NCI-H526 treated with DMSO at 0.1 percent for 48 hours (cell line): ENCODE data around the gene PLEKHA6.

ENCODE experiments used
- DNase-seq: peaks from one replicate; lab custom pipeline; 2025; lab: John Stamatoyannopoulos, UW

PLEKHA6 gene

DNA sequence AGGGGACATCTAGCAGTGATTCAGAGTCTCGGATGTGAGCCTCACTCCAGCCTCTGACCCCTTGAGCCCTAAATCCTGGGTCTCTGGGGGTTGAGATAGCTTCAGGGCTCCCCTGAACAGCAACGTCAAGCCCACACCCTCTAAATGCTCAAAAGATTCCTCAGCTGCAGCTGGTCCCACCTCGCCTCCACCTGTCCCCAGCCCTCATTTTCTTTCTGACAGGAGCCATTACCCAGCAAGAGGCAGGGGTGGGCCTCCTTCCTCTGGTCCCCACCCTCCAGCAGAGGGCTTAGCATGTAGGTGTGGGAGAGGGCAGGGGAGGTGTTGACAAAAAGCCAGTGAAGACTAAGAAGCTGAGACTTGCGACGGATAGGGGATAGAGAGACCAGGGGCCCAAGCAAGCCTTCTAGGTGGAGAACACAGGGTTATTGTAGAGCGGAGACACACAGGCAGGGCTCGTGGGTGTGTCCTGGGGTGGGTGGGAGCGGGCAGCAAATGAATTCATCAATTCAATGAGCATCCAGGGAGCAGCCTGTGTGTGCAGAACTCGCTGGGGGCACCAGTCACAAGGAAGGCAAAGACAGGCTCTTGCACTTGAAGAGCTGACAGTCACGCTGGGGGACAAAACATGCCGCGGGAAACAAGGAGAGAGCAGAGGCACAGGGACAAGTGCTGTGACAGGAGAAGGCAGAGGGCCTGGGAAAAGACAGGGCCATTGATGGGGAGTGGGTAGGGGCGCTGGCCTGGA is 97.0 kb downstream of the PLEKHA6 start:
- peak; percentile 28 for DNase-seq

DNA sequence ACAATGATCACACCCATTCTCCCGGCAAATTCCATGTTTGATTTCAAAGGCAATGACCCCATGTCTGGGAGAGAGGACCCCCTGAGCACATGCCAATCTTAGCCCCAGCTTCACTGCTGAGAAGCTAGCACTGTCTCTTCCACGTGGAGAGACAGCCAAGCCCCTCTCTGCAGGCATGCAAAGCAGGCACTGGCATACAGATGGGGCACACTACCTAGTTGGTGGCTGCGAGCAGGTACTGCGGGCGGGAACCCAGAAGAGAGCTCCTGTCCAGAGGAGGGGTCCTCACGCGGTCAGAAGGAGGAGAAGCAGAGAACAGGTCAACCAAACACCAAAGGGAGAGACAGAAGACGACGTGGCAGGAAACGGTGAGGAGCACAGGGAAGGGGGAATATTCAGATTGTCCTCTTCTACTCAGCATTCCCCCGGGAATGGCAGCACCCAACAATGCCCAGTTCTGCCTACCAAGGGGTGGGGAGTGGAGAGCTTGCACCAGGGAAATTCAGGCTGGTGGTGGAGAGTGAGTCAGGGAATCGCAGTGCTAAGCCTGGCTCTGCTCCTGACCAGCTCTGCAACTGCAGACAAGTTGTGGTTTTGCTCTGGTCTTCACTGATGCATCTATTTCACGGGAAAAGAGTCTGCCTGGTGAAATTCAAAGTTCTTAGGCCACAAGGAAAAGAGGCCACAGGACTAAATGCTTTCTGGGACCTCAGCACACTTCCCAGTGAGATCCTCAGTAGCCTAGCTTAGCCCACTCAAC is 97.8 kb downstream of the PLEKHA6 start:
- DNase-seq = peak; percentile 33

DNA sequence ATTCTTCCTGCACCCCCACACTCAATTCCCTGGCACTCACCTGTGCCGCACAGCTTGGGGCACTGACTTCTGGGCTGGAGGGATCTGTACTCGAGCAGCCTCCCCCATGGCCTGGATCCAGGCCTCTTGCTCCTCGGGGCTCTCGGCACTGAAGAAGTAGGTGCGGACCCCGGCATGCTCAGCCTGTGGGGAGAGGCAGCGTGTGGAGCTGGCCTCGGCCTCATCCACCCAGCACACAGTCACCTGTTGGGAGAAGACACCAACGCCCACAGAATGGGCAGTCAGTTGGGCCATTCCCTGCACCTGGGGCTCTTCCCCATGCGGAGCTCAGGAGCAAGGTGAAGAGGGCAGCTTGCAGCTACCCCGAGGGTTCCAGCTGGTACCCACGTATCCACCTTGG is 98.5 kb downstream of the PLEKHA6 start:
- DNase-seq = no peak

DNA sequence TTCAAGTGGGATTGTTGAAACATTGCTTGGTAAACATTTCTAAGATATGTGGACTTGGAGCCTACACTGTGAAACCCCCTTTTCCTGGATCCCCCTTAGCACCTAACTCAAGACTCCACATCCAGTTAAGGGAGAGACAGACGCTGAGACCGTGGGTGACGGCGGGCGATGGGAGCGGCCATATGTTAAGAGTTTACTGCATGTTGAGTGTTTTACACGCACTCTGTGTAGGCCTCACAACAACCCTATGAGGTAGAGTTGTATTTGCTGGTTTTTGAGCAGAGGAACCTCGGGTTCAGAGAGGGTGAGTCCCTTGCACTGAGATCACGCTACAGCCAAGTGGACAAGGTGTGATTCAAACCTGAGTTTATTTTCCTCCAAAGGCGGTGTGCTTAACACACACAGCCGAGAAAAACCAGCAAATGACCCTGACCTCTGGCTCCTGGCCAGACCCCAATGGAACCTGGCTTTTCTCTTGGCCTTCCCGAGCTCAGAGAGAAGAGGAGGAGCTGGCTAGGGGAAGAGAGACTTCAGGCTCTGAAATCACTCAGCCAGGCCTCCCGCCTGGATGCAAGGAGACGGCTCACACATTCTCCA is 99.0 kb downstream of the PLEKHA6 start:
- DNase-seq = no peak

DNA sequence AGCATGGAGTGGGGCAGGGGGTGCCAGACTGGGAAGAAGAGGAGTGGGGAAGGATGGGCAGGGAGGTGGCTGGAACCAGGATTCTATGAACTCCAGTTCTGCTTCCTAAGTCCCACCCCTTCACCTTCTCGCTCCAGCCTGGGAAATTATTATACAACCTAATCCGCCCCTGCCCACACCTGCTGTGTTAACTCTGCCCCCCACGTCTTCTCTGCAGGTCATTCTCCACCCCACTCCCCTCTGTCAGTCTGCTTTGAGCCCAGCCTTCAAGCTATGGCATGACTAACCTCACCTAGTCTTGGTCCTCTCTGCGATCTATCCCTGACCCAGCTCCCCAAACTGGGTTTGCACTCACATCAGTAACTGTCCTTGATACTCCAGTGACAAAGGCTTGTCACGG is 99.9 kb downstream of the PLEKHA6 start:
- DNase-seq = no peak

DNA sequence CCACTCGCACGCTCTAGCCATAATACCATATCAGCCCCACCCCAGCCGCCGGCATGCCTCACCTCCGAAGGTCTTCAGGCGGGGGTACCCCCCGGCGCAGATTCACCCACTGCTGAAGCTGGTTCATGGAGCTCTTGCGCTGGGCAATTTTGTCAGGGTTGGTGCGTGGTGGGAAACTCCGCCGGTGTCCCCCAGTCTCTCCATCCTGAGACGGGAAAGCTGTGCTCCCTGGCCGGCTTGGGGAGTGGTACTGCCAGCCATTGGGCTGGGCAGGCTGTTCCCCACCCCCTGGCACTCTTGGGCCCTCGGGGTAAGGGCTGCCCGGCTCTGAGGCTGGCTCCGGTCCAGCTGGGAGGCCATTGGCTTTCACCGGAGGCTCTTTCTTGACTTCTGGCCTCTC is 100.5 kb downstream of the PLEKHA6 start:
- DNase-seq = no peak

DNA sequence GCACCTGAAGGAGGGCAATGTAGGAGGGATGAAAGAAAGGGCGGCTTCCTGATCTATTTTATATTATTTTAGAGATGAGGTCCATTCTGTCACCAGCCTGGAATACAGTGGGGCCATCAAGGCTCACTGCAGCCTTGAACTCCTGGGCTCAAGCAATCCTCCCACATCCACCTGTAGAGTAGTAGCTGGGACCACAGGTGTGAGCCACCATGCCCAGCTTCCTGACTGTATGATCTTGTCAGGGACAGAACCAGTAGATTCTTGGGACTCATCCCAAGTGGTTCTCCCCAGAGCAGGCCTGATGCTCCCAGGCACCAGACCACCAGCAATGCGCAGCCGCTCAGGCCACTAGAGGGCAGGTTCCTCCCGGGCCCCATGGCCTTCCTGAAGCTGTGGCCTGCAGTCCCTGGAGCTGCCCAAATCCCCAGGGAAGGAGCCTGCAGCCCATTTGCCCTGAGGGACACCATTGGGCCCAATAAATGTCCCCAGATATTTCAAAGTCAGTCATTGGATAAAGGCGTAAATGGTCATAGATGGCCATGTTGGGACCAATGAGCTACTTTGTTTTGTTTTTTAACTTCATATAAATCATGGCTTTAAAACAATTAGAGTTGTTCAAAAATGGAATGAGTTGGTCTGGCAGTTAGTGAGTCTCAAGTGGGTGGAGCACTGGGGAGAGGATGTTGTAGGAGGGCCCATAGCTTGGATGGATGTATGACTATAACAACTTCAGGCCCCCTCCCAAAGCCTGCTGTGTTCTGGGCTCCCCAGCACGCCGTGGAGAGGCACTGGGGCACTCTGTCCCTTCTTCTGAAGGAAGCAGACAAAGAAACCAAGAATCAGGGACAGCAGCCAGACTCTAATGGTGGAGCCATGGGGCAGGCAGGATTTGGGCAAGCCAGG is 101.3 kb downstream of the PLEKHA6 start:
- peak; percentile 26 for DNase-seq

DNA sequence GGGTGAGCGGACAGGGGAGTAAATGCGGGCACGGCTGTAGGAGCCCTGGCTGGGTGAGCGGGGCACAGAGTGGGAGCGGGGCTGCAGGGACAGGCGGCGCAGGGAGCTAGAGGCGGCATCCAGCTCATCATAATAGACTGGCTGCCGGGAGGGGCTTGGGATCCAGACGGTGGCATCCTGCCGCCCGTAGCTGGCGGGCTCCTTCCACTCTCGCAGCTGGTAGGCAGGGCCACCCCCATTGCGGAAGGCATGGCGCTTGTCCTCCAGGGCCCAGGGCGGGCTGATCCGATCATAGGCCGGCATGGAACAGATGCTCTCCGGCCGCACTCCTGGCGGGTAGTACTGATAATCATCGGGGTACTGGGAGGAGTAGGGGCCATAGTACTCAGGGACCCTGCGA is 102.3 kb downstream of the PLEKHA6 start:
- no peak for DNase-seq

DNA sequence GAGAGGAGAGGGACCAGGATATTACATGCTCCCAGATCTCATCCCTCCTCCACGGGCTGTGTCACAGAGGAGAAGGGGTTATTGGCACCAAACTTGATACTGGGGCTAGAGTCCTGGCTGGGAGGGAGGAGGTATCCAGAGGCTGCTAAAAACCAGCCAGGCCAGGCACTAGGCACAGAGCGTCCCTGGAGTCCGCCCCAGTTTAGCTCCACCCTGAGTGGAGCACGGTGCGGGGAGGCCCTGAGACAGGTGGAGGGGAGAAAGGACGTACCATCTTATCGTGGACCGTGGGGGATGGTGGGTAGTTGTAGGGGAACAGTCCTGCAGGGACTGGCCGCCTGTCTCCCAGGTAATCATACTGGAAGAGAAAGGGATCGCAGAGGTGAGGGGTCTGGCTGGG is 103.2 kb downstream of the PLEKHA6 start:
- no peak for DNase-seq

DNA sequence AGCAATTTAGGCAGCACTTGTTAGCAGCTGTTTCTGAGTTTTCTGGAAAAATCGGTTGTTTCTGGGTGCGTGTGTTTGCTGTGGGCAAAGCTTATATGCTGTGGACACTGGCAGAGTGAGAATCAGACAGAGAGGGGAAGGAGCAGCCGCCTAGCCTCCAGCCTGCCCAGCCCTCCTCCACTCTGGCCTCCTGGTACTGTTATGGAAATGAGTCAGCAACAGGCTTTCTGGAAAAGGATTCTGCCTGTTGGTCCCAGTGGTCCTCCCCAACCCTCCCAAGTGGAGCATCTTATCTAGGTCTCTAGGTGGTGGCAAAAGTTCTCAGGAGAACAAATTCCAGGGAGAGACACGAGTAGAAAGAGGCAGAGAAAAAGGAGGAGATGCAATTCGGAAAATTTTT is 103.8 kb downstream of the PLEKHA6 start:
- no peak for DNase-seq

DNA sequence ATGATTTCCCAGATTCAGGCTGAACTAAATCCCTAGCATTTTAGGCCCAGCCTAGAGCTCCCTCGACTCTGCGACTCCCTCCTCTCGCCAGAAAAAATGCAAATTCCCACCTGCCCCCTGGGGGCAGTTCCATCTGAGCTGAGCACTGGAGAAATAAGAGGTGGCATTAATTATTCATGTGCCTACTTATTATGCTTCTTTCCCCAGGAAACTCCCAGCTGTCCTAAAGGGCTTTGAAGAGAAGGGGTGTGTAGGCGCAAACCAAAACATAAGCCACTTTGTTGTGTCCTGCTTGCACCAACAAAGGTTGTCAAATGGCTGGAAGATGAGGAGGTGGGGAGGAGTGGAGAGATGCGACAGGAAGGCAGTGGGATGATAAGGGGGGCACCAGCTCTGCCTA is 104.5 kb downstream of the PLEKHA6 start:
- peak; percentile 91 for DNase-seq

DNA sequence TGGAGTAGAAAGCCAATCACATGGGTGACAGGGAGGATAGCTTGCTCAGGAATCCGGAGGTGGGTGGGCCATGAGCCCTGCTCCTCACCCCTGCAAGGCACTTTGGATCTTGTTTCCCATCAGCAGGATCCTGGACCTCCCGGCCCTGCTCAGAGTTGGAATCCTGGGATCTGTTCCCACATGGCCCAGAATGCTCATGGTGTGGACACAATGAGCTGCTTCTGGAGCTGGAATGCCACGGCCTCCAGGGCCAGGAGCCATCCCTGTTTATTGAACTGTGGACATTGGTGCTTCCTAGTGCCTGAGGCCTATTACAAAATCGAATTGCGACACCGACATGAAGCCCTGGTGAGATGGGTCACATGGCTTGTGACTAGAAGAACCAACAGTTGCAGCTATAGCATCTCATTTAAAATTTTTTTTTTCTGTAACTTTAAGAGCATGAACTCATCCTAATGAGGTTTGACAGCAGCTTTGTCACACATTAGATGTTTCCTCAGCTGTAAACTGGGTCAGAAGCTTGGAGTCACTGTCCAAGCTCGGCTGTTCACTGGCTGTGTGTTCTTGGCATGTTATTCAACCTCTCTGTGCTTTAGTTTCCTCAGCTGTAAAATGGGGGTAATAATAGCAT is 105.6 kb downstream of the PLEKHA6 start:
- no peak for DNase-seq

DNA sequence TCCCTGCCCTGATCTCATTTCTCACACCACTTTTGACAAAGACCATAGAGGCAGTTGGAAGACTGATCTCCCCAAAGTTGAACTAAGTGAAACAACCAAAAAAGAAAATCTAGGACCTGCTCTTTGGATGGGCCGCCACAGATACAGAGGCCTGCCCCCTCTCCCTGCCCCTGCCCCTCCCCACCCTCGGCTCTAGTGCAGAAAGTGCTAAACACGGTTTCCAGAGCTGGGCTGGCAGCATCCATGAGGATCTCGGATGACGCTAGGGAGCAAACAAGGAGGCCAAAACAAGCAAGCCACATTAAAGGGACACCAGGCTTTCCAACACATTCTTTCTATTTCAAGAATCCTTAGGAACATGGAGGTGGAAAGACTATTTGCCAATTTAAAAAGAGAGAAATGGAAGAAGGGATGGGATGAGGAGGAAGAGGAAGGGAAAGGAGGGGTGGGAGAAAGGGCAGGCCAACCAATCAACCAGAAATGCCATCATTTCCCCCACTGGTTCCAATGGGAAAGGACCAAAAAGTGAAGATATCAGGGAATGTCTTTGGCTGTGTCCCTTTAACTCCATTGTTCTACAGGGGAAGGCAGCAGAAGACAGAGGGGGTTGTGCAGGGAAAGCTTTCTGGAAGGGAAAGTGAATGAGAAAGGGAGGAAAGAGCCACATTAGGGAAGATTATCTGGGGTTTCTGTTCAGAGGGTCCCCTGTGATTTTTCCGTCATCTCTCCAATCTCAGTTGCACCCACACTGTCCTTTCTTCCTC is 107.6 kb downstream of the PLEKHA6 start:
- no peak for DNase-seq

DNA sequence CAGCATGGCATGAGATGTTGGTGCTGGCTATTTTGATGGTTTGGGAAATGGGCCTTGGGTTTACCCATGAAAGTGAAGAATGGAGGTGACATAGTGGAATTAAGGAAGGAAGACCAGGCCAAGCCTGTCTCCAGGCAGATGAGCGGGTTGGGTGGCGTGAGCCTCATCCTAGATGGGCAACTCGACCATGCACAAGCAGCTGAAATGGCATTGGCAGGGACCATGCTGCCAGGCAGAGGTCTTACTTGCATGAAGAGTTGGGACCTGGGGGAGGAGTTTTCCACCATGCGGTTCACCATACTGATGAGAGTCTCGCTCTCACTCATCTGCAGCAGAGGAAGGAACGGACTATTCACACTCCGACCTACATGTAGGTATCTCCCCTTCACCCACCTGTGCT is 108.4 kb downstream of the PLEKHA6 start:
- no peak for DNase-seq

DNA sequence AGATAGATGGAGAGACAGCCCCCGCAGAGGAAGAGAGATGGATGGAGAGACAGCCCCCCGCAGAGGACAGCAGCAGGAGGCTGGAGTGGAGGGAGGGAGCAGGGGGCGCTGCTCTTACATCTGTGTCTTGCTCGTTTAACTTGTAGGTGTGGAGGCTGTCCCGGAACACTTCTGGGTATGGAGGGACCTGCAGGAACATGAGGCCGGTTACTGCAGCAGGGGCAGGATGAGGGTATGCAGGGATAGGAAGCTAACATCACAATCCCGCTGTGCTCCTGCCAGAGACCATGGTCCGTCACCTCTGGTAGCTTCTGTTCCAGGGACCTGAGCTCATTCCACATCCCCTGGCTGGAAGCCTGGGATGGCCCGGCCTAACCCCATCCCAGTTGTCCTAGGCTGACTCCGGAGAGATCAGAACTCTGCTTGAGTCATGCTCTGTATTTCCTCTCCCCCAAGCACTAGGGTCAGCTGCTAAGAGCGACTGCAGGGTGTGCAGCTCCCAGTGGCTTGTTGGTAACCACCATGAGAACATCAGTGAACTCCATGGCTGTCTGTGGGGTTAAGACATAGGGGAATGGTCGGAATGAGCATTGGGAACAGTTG is 109.2 kb downstream of the PLEKHA6 start:
- no peak for DNase-seq

DNA sequence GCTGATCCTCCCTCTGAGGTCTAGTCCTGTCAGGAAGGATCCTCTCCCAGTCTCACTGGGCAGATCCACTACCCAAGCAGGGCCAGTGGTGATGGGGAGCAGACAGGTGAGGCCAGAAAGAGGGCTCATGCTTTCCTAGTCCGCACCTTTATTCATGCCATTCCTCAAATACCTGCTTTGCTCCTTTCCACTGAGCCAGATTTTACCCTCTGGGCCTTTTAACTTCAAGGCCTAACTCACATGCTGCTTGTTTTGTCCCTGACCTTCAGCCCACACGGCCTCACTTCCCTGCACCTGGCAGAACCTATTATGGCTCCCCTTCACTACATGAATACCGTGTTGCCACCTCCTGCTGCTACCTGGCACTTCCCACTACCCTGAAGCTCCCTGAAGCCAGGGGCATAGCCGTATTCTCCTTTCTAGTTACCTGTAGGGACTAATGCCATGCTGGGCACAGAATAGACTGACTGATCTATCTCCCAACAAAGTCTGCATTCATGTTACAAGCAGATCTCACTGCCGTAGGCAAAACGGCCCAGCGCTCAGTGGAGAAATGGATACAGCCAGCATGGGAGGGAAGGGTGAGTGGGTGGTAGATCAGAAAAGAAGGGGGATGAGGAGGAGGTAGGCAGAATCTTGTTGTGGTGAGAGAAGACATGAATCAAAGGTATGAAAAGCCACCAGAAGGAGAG is 109.8 kb downstream of the PLEKHA6 start:
- DNase-seq = no peak

DNA sequence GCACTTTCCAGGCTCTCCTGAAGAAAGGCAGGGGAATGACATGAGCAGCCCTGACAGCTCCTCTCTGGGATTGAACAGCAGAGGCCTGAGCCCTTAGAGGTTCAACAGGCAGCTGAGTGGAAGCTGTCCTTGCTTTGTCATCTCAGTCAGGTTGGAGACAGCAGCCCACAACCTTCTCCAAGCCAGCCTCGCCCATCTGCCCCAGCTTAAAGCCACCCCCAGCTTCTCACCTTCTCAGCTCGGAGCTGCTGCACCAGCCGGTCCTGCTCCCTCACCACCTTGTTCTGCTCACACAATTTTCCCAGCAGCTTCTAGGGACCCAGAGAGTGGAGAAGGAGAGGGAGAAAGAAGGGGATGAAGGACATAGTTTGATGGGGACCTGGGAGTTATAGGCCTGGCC is 110.8 kb downstream of the PLEKHA6 start:
- no peak for DNase-seq

DNA sequence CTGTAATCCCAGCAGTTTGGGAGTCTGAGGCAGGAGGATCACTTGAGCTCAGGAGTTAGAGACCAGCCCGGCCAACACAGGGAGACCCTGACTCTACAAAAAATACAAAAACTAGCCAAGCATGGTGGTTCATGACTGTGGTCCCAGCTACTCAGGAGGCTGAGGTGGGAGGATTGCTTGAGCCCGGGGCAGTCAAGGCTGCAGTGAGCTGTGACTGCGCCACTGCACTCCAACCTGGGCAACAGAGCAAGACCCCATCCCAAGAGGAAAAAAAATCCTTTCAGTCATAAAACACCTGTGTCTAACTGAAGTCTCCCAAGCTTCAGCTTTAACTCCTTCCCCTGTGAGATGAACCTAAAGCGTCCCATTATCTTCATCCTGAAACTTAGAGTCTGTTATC is 112.9 kb downstream of the PLEKHA6 start:
- no peak for DNase-seq

DNA sequence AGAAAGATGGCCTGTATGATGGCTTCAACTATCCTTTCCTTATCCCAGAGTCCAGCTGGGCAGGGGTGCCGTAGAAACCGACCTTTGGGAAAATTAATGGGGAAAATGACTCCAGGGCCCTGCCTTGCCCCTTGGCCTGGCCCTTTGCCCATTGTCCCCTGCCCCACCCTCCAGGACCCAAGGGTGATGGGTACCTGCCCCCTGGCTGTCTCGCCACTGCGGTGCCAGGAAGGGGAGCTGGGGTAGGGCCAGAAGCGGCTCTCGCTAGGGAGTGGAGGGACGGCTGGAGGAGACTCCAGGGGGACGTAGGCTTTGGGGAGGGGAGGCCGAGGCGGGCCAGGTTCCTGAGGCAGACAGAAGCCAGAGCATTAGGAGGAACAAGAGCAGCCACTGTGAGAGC is 116.8 kb downstream of the PLEKHA6 start:
- DNase-seq = no peak

DNA sequence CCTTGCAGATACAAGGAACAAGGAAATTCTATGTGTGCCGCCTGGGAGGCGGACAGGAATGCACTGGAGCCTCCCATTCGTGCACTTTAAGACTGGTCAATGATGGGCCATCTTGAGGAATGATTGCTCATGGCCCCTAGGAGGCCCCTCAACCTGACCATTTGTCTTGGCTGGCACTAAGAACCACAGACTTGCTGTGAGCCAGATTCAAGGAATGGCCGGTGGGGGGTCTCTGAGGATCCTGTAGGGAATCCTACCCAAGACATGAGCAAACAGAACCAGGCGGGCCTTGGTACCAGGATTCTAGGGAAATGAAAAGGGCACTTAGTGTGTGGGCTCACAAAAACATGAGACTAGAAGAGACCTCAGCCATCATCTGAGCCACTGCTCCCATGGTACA is 117.8 kb downstream of the PLEKHA6 start:
- no peak for DNase-seq
